Naive thymus-derived CD4-positive, alpha-beta T cell (primary cell): ENCODE results near the gene FANCD2. TPM values are rescaled to one million over a fixed set of nuclear protein-coding genes. Genes with fewer than 3 reads are reported as not detected.

Source experiments
- ATAC-seq: fragments of 150-1000 bp; cut with Tn5 transposase; 2 replicates; pipeline ENCODE4 v1.10.0; 2021; ENCODE audit warnings: mild to moderate bottlenecking, moderate library complexity
- CTCF ChIA-PET: fragments of 350-600 bp; sonication (Branson Sonifier 250); formaldehyde crosslinking; loops from one replicate; lab custom pipeline; 2021; ENCODE audit warnings: antibody characterized with exemption; lab: Charles Lee
- POLR2A ChIA-PET: fragments of 350-600 bp; sonication (Branson Sonifier 250); formaldehyde crosslinking; loops from one replicate; lab custom pipeline; 2021; ENCODE audit warnings: antibody characterized with exemption, inconsistent platforms; lab: Charles Lee
- DNase-seq, 9 donors: peaks; one replicate each; pipeline versions ENCODE4 v3.0.0 to v3.0.0-alpha.2; 2020 to 2022; ENCODE audit warnings: mixed read lengths in 1 of 9
- H3K27ac ChIP-seq: one replicate; pipeline ENCODE4 v1.7.0; 2013; ENCODE audit warnings: mild to moderate bottlenecking, low read depth, low read length, moderate library complexity
- H3K27me3 ChIP-seq, 2 donors: one replicate each; pipeline ENCODE4 v1.7.0; 2013; ENCODE audit warnings: low read length in 2 of 2, mild to moderate bottlenecking in 2 of 2, moderate library complexity in 2 of 2; ENCODE audit not compliant: control insufficient read depth in 2 of 2, insufficient read depth in 2 of 2
- H3K36me3 ChIP-seq, 3 experiments: 1 replicate in 2 of 3; 2 replicates in 1 of 3; pipeline ENCODE4 v1.7.0; 2013; ENCODE audit warnings: low read length in 3 of 3, mild to moderate bottlenecking in 3 of 3, moderate library complexity in 1 of 3; ENCODE audit not compliant: insufficient read depth in 3 of 3, control insufficient read depth in 2 of 3
- H3K4me1 ChIP-seq, 2 donors: one replicate each; pipeline ENCODE4 v1.7.0; 2013; ENCODE audit warnings: low read length in 2 of 2, mild to moderate bottlenecking in 2 of 2, moderate library complexity in 1 of 2; ENCODE audit not compliant: control insufficient read depth in 2 of 2, insufficient read depth in 2 of 2
- H3K4me3 ChIP-seq: 2 replicates; pipeline ENCODE4 v1.7.0; 2013; ENCODE audit warnings: mild to moderate bottlenecking, low read length
- H3K9me3 ChIP-seq, 3 experiments: 1 replicate in 2 of 3; 2 replicates in 1 of 3; pipeline ENCODE4 v1.7.0; 2013; ENCODE audit warnings: low read length in 3 of 3; ENCODE audit not compliant: control insufficient read depth in 2 of 3
- H3K27ac Mint-ChIP-seq, 9 donors: one replicate each; pipeline ENCODE4 v1.8.0; 2020 to 2022; ENCODE audit warnings: mixed read lengths in 9 of 9, mild to moderate bottlenecking in 8 of 9, moderate library complexity in 5 of 9, inconsistent platforms in 2 of 9
- H3K27me3 Mint-ChIP-seq, 5 donors: one replicate each; pipeline ENCODE4 v1.8.0; 2021 to 2022; ENCODE audit warnings: mixed read lengths in 5 of 5, mild to moderate bottlenecking in 1 of 5
- H3K36me3 Mint-ChIP-seq, 5 donors: one replicate each; pipeline ENCODE4 v1.8.0; 2020 to 2022; ENCODE audit warnings: mixed read lengths in 5 of 5, mild to moderate bottlenecking in 3 of 5, inconsistent platforms in 1 of 5
- H3K4me1 Mint-ChIP-seq, 7 donors: one replicate each; pipeline ENCODE4 v1.8.0; 2020 to 2022; ENCODE audit warnings: mixed read lengths in 7 of 7, mild to moderate bottlenecking in 3 of 7, inconsistent platforms in 1 of 7
- H3K4me3 Mint-ChIP-seq, 10 donors: one replicate each; pipeline ENCODE4 v1.8.0; 2020 to 2022; ENCODE audit warnings: mild to moderate bottlenecking in 10 of 10, mixed read lengths in 10 of 10, moderate library complexity in 6 of 10, inconsistent platforms in 2 of 10
- H3K9me3 Mint-ChIP-seq, 11 donors: one replicate each; pipeline ENCODE4 v1.8.0; 2020 to 2022; ENCODE audit warnings: mixed read lengths in 11 of 11, mild to moderate bottlenecking in 4 of 11, inconsistent platforms in 1 of 11, moderate library complexity in 1 of 11
- intact Hi-C, 2 donors: fragments of 100-400 bp; cut with micrococcal nuclease; formaldehyde crosslinking; loops; one replicate each; pipeline ENCODE4 v1.15.1; 2023
- polyA plus RNA-seq, 2 donors: library from polyadenylated mRNA; unstranded; fragments of 300-500 nt; fragmentation: Illumina TruSeq; gene quantifications; one replicate each; pipeline ENCODE4 v1.2.3, GENCODE V29; 2021
- total RNA-seq, 6 experiments: library from RNA in 5 of 6; stranded (reverse) in 5 of 6; gene quantifications; 1 replicate in 5 of 6; 2 replicates in 1 of 6; pipeline ENCODE4 v1.2.3 and lab custom pipeline; 2021 to 2026

The FANCD2 gene
- total and polyA plus RNA-seq, 7 experiments from 2014 or later = 3.3 to 41.5 (median 18.9) TPM

DNA sequence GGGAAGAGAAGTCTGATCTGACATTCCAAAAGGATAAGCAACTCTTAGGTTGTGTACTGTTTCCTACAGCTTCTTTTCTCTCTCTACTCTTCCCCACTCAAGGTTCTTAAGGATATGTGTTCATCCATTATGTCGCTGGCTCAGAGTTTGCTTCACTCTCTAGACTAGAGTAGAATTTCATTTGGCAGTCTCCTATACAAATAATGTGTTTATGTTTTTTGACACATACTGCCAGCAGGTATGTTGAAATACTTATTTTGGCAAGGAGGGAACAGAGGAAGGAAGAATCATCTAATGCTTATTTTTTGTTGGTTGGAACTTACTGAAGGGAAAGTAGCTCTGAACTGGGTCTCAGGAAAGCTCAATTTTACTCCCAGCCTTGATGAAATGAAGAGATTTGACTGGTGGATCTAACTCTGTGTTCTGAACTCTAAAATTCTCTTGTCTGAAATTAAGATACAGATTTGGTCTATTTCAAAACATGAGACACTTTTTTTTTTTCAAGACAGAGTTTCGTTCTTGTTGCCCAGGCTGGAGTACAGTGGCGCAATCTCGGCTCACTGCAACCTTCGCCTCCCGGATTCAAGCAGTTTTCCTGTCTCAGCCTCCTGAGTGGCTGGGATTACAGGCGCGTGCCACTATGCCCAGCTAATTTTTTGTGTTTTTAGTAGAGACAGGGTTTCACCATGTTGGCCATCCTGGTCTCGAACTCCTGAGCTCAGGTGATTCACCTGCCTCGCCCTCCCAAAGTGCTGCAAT, 32.0 kb upstream of the FANCD2 start:
- H3K36me3 ChIP-seq = peaks cover 0 to 5% (median 0%) of the 10 kb centered on the region in 3 experiments
- H3K27me3 ChIP-seq = no peaks in the 10 kb centered on the region
- Mint-ChIP-seq H3K27me3 (no peaks in the 10 kb centered on the region), H3K27ac (no peak overlapping the region), H3K9me3 (no peaks in the 10 kb centered on the region), H3K4me1 (peaks cover 0 to 3% (median 0%) of the 10 kb centered on the region in 7 donors), H3K36me3 (peaks cover 0 to 9% (median 5%) of the 10 kb centered on the region in 5 donors), H3K4me3 (no peak overlapping the region)
- intact Hi-C loops = loop anchor here in 1 of 2 donors (1.0 kb wide), 1 partner anchor 53 kb away; no protein-coding TSS in a partner anchor
- no peak overlapping the region for H3K27ac ChIP-seq
- CTCF ChIA-PET = interaction anchor here (0.5 kb wide), 1 partner anchor 81 kb away, joined by 3 read pairs; no protein-coding TSS in a partner anchor
- ATAC-seq (no peak), DNase-seq (no peak)
- POLR2A ChIA-PET = interaction anchor here (0.7 kb wide), 3 partner anchors 11 to 192 kb away, joined by 3 to 5 read pairs (median 4); no protein-coding TSS in a partner anchor
- H3K4me3 ChIP-seq = no peak overlapping the region
- no peaks in the 10 kb centered on the region for H3K4me1 ChIP-seq
- no peaks in the 10 kb centered on the region for H3K9me3 ChIP-seq

DNA sequence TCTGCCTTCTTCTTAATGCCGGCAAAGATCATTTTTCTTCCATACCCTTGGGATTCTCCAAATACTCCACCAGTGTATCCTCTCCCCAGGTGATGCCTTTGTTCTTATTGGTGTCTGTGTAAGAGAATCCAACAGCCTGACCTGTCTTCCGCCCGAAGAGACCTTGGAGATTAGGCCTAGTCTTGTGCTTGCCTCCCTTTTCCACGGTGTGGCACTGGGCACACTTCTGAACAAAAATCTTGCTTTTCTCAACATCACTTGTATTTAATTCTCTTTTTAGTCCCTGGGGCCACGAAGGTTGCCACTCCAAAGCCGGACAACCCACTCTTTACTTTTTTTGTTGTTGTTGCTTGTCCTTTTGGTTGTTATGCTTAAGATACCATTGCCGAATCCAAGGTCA, 25.6 kb upstream of the FANCD2 start:
- Mint-ChIP-seq H3K27ac (no peak overlapping the region), H3K4me3 (no peak overlapping the region), H3K9me3 (no peaks in the 10 kb centered on the region), H3K4me1 (peaks cover 0 to 5% (median 0%) of the 10 kb centered on the region in 7 donors), H3K27me3 (no peaks in the 10 kb centered on the region), H3K36me3 (peaks cover 0 to 18% (median 12%) of the 10 kb centered on the region in 5 donors)
- Histone ChIP-seq H3K27me3 (no peaks in the 10 kb centered on the region), H3K9me3 (no peaks in the 10 kb centered on the region), H3K27ac (no peak overlapping the region), H3K36me3 (peaks cover 0 to 5% (median 0%) of the 10 kb centered on the region in 3 experiments), H3K4me1 (no peaks in the 10 kb centered on the region), H3K4me3 (no peak overlapping the region)
- ATAC-seq (no peak), DNase-seq (no peak)
- ChIA-PET CTCF (interaction anchor here (0.6 kb wide), 1 partner anchor 256 kb away, joined by 4 read pairs; no protein-coding TSS in a partner anchor), POLR2A (no interaction called here)
- intact Hi-C loops = no loop called here

DNA sequence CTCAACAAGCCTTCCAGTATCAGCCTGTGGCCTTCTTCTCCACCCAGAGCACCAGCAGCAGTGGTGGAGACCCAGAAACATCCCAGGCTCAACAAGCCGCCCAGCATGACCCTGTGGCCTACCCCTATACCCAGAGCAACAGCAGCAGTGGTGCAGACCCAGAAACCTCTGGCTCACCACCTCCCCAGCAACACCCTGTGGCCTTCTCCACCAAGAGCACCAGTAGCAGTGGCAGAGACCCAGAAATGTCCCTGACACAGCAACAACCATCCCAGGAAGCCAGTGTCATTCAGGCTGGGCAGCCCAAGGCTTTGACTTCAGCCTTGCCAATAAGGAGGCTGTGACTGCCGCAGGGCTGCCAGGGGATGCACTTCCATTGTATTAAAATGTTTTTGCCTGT, 23.3 kb upstream of the FANCD2 start:
- no peaks in the 10 kb centered on the region for H3K4me1 ChIP-seq
- H3K27ac Mint-ChIP-seq = no peak overlapping the region
- H3K4me3 Mint-ChIP-seq = no peak overlapping the region
- H3K9me3 Mint-ChIP-seq = no peaks in the 10 kb centered on the region
- peaks cover 0 to 5% (median 0%) of the 10 kb centered on the region in 7 donors for H3K4me1 Mint-ChIP-seq
- ChIA-PET POLR2A (no interaction called here), CTCF (no interaction called here)
- peaks cover 0 to 14% (median 8%) of the 10 kb centered on the region in 5 donors for H3K36me3 Mint-ChIP-seq
- no peaks in the 10 kb centered on the region for H3K27me3 Mint-ChIP-seq
- peaks cover 0 to 5% (median 0%) of the 10 kb centered on the region in 3 experiments for H3K36me3 ChIP-seq
- no peak overlapping the region for H3K4me3 ChIP-seq
- H3K9me3 ChIP-seq = no peaks in the 10 kb centered on the region
- intact Hi-C loops = no loop called here
- ATAC-seq (no peak), DNase-seq (no peak)
- H3K27ac ChIP-seq = no peak overlapping the region
- no peaks in the 10 kb centered on the region for H3K27me3 ChIP-seq

DNA sequence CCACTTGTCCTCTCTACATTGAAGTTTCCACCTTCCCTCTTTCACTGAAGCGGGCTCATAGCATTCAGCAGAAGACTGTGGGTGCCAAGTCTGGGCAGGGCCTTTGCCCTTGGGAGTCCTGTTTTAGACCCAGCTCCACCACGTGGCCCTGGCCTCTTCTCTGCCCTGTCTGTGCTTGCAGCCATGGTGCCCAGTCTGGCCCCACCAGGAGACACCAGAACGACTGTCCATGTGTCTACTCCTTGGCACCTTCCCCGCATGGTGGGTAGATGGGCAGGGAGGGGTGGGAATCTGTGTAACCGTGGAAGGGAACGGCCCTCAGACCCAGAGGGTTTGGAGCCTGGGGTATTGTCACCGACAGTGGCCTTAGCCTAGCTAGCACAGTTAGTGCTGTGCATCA, 21.7 kb upstream of the FANCD2 start:
- no peaks in the 10 kb centered on the region for H3K9me3 ChIP-seq
- Mint-ChIP-seq H3K4me3 (no peak overlapping the region), H3K36me3 (peaks cover 0 to 9% (median 8%) of the 10 kb centered on the region in 5 donors), H3K27ac (peak overlapping the region in 1 of 9 donors; percentile 56), H3K4me1 (peaks cover 0 to 18% (median 6%) of the 10 kb centered on the region in 7 donors), H3K27me3 (no peaks in the 10 kb centered on the region), H3K9me3 (no peaks in the 10 kb centered on the region)
- intact Hi-C loops = no loop called here
- H3K4me3 ChIP-seq = no peak overlapping the region
- no peaks in the 10 kb centered on the region for H3K36me3 ChIP-seq
- no peaks in the 10 kb centered on the region for H3K27me3 ChIP-seq
- DNase-seq (no peak), ATAC-seq (no peak)
- ChIA-PET POLR2A (interaction anchor here (0.5 kb wide), 1 partner anchor 165 kb away, joined by 5 read pairs; no protein-coding TSS in a partner anchor), CTCF (no interaction called here)
- H3K4me1 ChIP-seq = peaks cover 0 to 4% of the 10 kb centered on the region in 2 donors
- no peak overlapping the region for H3K27ac ChIP-seq

DNA sequence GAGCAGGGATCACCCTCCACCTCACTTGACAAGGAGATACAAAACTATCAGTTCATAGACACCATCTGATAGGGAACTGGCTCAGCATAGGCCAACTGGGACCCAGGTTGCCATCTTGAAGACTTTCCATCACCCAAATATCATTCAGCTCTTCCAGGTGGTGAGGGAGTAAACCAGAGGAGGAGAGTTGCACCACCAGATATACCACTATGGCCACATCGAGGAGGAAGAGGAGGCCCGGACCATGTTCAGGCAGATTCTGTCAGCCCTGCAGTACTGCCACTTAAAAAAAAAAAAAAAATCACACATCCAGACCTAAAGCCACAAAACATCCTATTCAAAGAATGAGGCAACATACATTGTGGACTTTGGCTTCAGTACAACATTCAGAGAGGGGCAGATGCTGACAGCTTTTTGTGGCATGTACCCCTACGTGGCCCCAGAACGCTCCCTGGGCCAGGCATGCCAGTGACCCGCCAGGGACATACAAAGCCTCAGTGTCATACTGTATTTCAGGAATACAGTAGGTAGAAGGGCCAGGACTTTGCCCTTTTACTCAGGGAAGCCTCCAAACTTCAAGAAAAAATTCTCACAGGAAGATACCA, 21.2 kb upstream of the FANCD2 start:
- DNase-seq (no peak), ATAC-seq (no peak)
- H3K27ac Mint-ChIP-seq = peak overlapping the region in 1 of 9 donors; percentile 56
- intact Hi-C loops = loop anchor here in 1 of 2 donors (5.0 kb wide), 1 partner anchor 213 kb away; the partner anchor contains the start of genes ARPC4 and TADA3
- peaks cover 0 to 2% (median 2%) of the 10 kb centered on the region in 5 donors for H3K27me3 Mint-ChIP-seq
- Histone ChIP-seq H3K4me1 (peaks cover 0 to 4% of the 10 kb centered on the region in 2 donors), H3K36me3 (no peaks in the 10 kb centered on the region), H3K27me3 (no peaks in the 10 kb centered on the region), H3K4me3 (no peak overlapping the region), H3K27ac (no peak overlapping the region), H3K9me3 (no peaks in the 10 kb centered on the region)
- ChIA-PET POLR2A (no interaction called here), CTCF (no interaction called here)
- peaks cover 2 to 20% (median 8%) of the 10 kb centered on the region in 7 donors for H3K4me1 Mint-ChIP-seq
- no peaks in the 10 kb centered on the region for H3K9me3 Mint-ChIP-seq
- H3K4me3 Mint-ChIP-seq = no peak overlapping the region
- peaks cover 0 to 9% (median 8%) of the 10 kb centered on the region in 5 donors for H3K36me3 Mint-ChIP-seq

DNA sequence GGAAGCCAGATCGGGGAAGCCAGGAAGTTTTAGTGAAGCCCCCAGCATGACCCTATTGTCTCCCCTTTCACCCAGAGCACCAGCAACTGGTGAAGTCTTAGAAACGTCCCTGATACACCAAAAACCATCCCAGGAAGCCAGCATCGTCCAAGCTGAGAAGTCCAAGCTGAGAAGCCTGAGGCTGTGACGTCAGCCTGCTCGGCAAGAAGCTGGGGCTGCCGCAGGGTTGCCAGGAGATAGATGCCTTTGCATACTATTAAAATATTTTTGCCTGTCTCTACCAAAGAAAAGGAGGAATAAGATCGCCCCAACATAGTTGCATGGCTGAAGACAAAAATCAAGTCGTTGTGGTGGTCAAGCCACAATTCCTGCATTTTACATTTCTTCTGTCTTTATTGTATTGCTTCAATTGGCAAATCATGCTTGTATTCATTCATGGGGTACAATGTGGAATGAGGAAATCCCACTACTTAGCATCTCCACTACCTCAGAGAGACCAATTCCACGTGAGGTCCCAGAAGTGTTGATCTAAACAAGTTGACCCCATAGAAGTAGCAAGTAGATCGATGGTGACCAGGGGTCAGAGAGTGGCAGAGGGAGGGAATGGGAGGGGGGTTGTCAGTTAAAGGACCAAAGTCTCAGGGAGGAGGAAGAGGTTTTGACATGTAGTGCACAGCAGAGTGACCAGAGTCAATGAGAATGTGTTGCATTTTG, 20.0 kb upstream of the FANCD2 start:
- Mint-ChIP-seq H3K9me3 (no peaks in the 10 kb centered on the region), H3K27ac (no peak overlapping the region), H3K27me3 (peaks cover 0 to 8% (median 7%) of the 10 kb centered on the region in 5 donors), H3K36me3 (peaks cover 0 to 5% (median 0%) of the 10 kb centered on the region in 5 donors), H3K4me3 (no peak overlapping the region), H3K4me1 (peaks cover 8 to 25% (median 13%) of the 10 kb centered on the region in 7 donors)
- Histone ChIP-seq H3K4me1 (peaks cover 0 to 9% of the 10 kb centered on the region in 2 donors), H3K4me3 (no peak overlapping the region), H3K27ac (no peak overlapping the region), H3K27me3 (no peaks in the 10 kb centered on the region), H3K9me3 (no peaks in the 10 kb centered on the region), H3K36me3 (no peaks in the 10 kb centered on the region)
- intact Hi-C loops = loop anchor here in 1 of 2 donors (5.0 kb wide), 1 partner anchor 214 kb away; the partner anchor contains the start of genes ARPC4 and TADA3
- ChIA-PET CTCF (no interaction called here), POLR2A (no interaction called here)
- ATAC-seq = no peak
- no peak for DNase-seq
